GM18498 (cell line): ENCODE measurements around the gene ALPL.
"Not testable (repeated sequence)": the region's sequence is repeated elsewhere in the genome, so short reads cannot be mapped to it uniquely, and the experiment has no call there.

Source experiments
- ATAC-seq: cut with Tn5 transposase; IDR thresholded peaks from one replicate; pipeline ENCODE4 v1.9.1; 2021; ENCODE audit warnings: mild to moderate bottlenecking, moderate library complexity; ENCODE audit not compliant: unreplicated experiment

The ALPL gene

DNA sequence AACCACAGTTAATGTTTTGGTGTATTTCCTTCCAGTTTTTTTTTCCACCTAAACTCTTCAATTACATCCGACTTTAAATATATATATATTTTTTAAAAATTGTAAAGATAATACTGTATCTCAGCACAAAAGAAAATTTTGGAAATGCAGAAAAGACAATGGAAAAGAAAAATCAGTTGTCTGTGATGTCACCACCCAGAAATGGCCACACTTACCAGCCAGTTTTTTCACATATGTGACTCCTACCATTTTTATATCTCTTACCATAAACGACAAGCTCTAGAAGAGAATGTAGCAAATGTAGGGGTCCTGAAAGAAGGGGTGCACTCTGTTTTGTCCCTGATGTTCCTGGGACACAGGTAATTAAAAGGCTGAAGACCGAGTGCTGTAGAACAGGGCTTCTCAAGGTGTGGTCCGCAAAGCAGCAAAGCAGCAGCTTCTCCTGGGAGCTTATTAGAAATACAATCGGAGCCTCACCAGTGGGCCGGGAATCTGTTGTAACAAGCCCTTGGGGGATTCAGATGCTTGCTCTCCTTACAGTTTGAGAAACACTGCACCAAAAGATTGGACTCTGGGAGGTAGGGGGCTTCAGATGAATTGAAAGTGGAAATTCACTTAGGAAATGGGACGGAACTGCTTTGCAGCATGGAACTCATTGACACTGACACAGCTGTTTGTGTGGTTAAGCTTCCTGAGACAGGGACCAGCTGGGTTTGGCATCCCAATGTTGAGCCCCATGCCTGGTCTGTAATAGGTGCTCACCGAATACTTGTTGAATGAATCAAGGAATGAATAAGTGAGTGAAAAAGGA, 44.1 kb downstream of the ALPL start:
- no peak for ATAC-seq

DNA sequence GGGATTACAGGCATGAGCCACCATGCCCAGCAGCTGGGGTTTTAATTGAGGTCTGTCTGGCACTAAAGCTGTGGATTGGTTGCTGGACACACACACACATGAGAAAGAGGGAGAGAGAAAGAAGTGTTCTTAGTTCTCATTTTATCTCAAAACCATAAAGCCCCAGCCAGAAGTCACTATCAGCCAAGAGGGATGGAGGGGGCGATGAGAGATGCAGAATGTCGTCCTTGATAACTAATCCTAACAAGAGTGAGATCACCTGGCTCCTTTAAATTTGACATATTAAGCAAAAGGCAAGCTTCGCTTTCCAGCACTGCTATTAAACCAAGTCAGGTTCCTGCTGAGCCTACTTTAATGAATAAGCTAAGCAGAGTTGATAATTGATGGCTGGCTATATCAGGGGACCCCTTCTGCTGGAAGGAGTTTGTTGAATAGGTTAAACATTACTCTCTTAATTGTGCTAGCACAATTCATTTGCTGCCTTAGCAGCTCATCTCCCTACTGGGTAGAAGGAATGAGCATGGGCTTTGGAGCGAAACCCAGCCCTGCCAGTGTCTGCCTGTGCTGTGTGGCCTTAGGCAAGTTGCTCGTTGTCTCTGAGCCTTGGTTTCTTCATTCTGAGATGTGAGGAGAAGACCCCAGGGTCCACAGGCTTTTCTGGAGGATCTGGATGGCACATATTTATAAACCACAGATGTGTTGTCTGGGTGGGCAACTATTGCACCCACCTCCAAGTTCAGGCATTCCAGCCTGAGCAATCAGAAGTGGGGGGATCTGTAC, 50.8 kb downstream of the ALPL start:
- ATAC-seq, result no peak

DNA sequence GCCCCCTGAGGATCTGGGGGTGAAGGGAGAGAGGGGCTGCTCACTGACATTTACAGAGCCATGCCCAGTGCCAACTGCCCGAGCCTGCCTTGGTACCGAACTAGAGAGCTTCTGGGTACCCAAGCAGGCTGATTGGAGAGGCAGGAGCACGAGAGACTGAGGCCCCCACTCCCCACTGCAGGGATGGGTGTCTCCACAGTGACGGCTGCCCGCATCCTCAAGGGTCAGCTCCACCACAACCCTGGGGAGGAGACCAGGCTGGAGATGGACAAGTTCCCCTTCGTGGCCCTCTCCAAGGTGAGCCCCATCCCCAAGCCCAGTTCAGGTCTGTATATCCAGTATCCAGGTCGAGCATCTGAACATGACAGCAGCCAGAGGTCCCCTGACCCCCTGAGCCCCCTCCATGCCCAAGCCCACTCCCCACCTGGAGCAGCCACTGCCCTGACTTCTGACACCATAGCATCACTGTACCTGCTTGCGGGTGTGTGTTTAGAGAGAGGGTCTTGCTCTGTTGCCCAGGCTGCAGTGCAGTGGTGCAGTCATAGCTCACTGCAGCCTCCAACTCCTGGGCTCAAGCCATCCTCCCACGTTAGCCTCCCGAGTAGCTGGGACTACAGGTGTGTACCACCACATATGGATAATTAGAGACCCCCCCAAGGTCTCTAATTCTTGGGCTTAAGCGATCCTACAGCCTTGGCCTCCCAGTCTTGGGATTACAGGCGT, 51.9 kb downstream of the ALPL start:
- ATAC-seq, result no peak

DNA sequence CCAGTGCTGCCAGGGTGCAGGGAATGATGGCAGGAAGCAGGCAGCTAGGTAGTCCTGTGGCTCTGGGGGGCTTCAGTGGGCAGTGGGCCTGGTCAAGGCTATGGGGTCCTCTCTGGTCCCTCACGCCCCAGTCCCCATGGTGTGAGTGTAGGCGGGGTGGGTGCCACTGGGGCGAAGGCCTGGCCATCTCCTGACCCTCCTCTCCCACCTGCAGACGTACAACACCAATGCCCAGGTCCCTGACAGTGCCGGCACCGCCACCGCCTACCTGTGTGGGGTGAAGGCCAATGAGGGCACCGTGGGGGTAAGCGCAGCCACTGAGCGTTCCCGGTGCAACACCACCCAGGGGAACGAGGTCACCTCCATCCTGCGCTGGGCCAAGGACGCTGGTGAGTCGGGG, 53.7 kb downstream of the ALPL start:
- no peak for ATAC-seq

DNA sequence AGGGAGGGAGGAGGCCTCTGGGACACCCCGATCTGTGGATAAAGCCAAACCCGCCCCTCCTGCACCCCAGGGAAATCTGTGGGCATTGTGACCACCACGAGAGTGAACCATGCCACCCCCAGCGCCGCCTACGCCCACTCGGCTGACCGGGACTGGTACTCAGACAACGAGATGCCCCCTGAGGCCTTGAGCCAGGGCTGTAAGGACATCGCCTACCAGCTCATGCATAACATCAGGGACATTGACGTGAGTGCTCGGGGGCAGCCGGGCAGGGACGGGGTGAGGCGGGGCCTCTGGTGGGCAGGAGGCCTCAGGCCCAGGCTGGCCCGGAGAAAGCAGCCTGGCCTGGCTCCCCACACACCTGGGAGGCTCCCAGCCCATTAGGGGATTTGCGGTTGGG, 54.7 kb downstream of the ALPL start:
- ATAC-seq, result no peak

DNA sequence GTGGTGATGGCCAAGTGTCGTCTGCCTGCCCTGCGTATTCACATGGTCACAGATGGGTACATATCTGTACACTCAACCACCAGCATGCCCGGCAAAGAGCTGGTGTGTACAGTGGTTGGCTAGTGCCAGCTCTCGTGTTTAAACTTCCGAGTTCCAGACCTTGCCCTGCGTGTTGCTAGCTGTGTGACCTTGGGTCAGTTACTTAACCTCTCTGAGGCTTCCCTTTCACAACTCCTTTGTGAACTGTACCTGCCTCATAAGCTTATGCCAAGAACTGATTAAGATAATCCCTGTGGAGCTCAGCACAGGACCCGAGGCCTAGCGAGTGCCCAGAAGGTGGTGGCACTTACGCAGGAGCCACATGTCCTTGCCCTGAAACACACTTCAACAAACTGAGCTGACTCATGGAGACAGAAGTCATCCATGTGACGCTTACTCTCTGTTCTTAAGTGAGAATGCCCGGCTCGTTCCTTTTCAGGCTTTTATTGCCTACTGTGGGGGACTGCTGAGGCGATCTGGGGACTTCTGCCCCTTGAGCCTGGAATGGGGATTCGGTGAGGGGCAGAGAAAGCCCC, 55.4 kb downstream of the ALPL start:
- no peak for ATAC-seq

DNA sequence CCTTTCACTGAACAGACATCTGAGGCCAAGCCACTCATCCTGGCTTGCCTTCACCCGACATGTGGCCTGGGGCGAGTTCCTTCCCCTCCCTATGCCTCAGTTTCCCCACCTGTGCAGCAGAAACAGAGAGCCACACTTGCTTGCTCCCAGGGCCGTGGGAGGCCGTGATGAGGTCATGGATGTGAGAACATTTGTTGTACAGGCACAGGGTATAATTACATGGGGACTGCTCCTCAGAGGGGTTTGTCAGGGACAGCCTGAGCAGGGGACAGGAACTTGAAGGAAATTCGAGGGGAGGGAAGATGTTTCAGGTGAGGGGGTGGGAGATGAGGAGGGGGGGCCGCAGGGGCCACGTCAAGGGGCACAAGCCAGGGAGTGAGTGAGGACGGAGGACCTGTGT, 56.1 kb downstream of the ALPL start:
- no peak for ATAC-seq

DNA sequence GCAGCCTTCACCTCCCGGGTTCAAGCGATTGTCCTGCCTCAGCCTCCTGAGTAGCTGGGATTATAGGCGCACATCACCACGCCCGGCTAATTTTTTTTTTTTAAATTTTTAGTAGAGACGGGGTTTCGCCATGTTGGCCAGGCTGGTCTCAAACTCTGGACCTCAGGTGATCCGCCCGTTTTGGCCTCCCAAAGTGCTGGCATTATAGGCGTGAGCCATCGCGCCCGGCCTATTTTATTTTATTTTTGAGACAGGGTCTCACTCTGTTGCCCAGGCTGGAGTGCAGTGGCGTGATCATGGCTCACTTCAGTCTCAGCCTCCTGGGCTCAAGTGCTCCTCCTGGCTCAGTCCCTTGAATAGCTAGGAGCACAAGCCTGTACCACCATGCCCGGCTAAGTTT, 57.1 kb downstream of the ALPL start:
- not testable (repeated sequence) for ATAC-seq

DNA sequence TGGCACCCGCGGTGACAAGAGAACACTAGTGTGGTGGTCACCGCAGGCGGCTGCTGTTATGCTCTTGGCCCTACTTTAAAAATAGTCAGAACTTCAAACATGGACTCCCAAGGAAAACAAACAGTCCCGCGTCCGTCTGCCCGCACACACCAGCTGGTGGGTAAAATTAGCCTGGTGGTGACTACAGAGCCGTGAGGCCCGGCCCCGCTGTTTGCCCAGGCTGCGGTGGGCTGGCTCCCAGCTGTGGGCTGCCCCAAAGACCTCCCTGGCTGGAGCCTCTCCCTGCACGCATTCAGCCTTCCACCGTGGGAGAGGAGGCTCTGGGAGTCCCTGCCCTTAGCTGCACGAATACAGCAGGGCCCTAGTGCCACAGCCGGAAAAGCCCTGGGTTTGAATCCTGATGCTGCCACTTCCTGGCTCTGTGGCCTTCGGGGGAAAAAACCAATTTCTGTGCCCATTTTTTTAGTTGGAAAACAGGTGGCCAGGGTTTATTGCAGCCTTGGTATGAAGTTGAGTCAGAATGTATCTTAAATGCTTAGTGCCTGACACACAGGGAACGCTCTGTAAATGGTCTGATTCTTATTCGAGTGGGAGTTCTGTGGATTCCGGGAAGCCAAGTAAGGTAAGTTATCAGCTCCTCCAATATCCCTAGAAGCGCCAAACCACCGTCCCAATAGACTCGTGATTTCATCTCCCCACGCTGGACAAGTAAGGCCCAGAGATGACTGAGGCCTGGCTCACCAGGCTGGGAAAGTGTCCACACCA, 58.2 kb downstream of the ALPL start:
- no peak for ATAC-seq

DNA sequence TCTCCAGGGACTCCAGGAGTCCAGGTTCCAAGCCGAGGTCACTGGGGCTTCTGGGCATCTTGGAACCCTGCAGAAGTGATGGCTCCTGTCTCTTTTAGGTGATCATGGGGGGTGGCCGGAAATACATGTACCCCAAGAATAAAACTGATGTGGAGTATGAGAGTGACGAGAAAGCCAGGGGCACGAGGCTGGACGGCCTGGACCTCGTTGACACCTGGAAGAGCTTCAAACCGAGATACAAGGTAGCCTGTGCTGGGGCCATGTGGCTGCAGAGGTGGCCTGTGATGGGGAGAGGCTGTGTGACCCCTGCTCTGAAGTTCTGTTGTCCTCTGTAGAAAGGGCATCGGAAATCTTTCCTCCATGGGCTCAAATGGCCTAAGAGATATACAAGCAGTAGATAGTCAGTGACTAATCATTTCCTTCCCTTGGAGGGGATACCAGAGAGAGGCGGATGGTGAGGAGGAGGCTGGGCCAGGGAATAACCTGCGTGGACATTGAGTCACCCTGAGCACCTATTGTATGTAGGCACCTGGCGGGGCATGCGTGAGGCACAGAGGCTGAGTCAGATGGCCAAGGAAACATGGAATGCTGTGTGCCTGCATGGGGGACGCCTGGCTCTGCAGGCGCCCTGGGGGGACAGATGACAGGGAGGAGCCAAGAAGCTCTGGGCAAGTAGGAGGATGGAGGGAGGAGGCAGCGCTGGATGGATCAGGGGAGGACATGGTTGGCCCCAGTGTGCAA, 59.0 kb downstream of the ALPL start:
- no peak for ATAC-seq

DNA sequence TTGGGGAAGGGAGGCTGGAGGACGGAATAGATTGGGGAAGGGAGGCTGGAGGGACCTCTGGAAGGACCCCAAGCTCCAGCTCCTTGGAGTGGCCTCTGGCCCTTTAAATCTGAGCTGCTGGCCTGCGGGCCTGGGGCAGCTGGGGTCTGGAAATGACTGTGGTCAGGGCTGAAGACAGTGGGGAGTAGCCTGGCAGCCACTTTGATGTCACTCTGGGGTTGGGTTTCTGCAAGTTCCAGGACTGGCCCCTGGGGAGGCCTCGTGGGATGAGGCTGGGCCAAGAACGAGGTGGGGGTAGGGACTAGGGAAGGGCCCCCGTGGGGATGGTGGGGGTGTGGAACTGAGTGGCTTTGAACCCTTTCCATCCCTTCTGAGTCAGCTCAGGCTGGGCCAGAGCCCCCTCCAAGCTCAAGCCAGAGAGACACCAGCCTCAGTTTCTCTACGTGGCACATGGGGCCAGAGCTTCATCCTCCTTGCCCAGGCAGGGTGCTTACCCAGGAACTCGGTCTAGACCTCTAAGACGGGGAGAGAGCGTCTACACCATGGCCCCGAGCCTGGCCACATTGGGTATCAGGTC, 59.7 kb downstream of the ALPL start:
- no peak for ATAC-seq

DNA sequence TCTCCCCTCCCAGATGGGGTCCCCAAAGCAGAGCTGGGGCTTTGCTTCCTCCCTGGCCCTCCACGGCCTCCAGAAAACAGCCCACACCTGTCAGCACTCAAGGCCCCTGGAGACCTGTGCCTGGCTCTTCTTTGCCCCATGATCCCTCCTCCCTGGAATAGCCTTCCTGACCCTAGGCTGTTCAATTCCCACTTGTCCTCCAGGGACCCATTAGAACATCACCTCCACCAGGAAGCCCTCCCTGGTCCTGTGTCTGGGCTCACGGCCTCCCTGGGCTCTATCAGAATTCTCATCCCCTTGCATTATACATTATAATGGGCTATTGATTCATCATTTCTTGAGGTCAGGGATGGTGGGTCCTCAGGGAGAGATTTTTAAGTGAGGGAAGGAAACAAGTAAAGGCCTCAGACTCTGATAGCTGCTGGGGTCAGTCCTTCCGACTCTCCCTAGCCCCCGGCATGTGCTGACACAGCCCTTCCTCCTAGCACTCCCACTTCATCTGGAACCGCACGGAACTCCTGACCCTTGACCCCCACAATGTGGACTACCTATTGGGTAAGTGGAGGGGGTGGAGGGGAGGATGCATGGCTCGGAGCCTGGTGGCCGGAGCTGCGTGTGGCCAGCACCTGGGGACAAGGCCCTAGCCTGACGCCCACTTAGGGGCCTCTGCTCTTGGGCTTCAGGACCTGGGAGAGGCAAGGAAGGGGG, 60.8 kb downstream of the ALPL start:
- ATAC-seq, result no peak

DNA sequence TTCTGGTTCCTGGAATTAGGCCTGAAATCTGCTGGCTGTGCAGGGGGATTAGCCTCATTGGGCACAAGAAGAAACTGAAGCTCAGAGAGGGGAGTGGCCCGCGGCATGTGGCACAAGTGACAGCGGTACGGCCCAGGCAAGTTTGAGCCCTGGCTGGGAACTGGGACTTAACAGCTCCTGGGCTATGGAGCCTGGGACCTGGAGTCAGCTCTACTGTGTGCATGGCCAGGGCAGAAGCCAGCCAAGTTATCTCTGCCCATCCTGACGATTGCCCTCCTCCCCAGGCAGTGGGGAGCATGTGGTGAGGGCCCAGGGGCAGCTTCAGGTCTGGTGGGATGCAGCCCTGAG, 61.3 kb downstream of the ALPL start:
- no peak for ATAC-seq

DNA sequence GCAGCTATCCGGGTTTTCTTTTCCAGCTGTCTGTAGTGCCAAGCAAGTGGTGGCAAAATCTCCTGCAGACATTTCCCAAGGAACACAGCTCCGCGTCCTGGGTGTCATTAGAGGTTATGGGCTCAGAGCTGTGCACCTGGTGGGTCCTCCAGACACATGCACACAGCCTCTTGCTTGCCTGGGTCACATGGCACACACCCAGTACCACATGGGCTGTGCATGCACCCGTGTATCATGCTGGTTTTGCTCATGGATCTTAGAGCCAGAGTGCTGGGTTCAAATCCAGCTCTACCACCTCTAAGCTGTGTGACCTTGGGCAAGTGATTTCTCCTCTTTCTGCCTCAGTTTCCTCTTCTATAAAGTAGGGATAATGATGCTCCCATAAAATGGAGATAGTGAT, 61.7 kb downstream of the ALPL start:
- ATAC-seq, result no peak

DNA sequence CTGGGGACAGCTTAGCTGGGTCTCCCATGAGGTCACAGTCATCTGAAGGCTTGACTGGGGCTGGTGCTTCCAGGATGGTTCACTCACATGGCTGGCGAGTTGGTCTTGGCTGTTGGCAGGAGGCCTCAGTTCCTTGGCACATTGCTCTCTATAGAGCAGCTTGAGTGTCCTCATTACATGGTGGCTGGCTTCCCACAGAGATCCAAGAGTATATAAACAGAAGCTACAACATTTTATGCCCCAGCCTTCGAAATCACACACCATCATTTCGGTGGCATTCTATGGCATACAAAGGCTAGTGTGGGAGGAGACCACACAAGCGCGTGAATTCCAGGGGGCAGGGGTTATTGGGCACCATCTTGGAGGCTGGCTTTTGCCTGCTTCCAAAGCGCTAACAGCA, 63.0 kb downstream of the ALPL start:
- ATAC-seq, result no peak

DNA sequence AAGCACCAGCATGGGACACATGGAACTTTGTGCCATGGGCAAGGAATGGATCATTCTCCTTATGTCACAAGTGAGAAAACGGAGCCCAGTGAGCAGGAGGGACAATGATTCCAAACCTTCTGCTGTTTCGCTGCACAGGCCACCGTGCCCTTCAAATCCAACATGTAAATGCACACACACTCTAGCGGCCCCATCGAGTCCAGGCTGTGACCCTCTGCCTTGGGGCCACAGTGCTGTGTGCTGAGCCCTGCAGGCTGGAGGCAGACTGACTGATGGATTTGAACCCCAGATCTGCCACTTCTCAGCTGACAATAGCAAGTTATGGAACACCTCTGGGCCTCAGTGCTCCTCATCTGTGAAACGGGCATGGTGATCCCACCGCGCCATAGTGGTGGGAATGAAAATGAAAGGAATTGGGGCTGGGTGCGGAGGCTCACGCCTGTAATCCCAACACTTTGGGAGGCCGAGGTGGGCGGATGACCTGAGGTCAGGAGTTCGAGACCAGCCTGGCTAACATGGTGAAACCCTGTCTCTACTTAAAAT, 63.6 kb downstream of the ALPL start:
- ATAC-seq, result no peak

DNA sequence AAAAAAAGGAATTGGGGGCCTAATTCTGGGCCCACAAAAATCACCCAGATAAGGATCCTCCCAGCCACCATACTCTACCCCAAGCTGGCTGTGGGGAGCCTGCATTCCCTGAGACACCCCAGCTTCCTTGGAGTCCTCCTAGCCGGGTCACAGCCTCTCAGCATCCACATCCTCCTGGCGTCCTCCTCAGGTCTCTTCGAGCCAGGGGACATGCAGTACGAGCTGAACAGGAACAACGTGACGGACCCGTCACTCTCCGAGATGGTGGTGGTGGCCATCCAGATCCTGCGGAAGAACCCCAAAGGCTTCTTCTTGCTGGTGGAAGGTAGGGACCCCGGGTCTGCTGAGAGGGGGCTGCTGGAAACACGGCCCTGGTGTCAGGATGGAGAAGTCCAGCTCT, 64.3 kb downstream of the ALPL start:
- no peak for ATAC-seq

DNA sequence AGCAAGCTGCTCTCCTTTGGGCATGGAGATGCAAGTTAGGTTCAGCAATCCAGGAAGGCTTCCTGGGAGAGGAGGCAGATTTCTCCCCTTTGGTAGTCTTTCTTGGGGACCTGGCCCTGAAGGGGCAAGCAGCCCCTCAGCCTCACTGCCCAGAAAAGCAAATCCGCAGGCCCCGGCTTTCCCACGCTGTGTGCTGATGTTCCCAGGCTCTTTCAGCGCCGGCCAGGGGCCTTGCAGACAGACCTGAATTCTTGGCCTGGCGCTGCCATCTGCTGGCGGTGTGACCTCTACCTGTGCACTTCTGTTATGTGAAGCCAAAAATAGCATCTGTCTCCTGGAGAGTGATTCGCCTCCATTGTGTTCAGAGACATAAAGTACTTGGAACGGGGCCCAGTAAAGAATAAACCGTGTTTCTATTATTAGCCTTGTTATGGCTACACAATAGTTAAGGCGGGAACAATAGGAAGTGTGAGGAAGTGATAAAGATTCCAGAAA, 64.8 kb downstream of the ALPL start:
- no peak for ATAC-seq
